HEK293 (cell line): Measurements from ENCODE around the gene AGRN.

Experiments used
- CTCF ChIA-PET: fragments of 350-600 bp; formaldehyde crosslinking; extraction: SDS; loops from one replicate; lab custom pipeline; 2021; ENCODE audit warnings: antibody characterized with exemption; lab: Yijun Ruan, JAX
- POLR2A ChIA-PET: fragments of 300-600 bp; formaldehyde crosslinking; extraction: SDS; loops from one replicate; lab custom pipeline; 2020; ENCODE audit warnings: antibody characterized with exemption, inconsistent platforms; lab: Yijun Ruan, JAX
- H3K27ac ChIP-seq: fragments of 200-500 bp; sonication (Bioruptor generic); 2 replicates; pipeline ENCODE4 v1.5.1; 2014; ENCODE audit warnings: low read depth, low read length, control low read depth, inconsistent platforms; ENCODE audit errors: extremely low read depth
- H3K36me3 ChIP-seq, 2 experiments: fragments of 200-500 bp in 1 of 2; sonication (Bioruptor generic) in 1 of 2; 1 replicate in 1 of 2; 2 replicates in 1 of 2; pipeline ENCODE4 v1.5.1; 2014 to 2017; ENCODE audit warnings: inconsistent platforms in 2 of 2, low read length in 2 of 2; ENCODE audit not compliant: control insufficient read depth in 2 of 2, insufficient read depth in 1 of 2
- H3K4me1 ChIP-seq: fragments of 200-500 bp; sonication (Bioruptor generic); 2 replicates; pipeline ENCODE4 v1.5.1; 2014; ENCODE audit warnings: mild to moderate bottlenecking, low read length, inconsistent platforms; ENCODE audit not compliant: control insufficient read depth, insufficient read depth
- H3K4me3 ChIP-seq: 2 replicates; pipeline ENCODE4 v1.5.1; 2011; ENCODE audit warnings: low read depth, mild to moderate bottlenecking, control low read depth, low read length, moderate library complexity
- H3K9me3 ChIP-seq: fragments of 200-500 bp; sonication (Bioruptor generic); 2 replicates; pipeline ENCODE4 v1.5.1; 2014; ENCODE audit warnings: low read depth, low read length, inconsistent platforms; ENCODE audit not compliant: control insufficient read depth, insufficient read depth
- KLF1 ChIP-seq: fragments of 450-650 bp; formaldehyde crosslinking; IDR thresholded peaks from 2 replicates; pipeline ENCODE4 v1.5.1; 2016; ENCODE audit warnings: missing biosample characterization, missing genetic modification characterization
- KLF16 ChIP-seq: fragments of 450-650 bp; formaldehyde crosslinking; IDR thresholded peaks from 2 replicates; pipeline ENCODE4 v1.5.1; 2017; ENCODE audit warnings: missing biosample characterization, missing genetic modification characterization
- PRDM10 ChIP-seq: fragments of 450-650 bp; formaldehyde crosslinking; IDR thresholded peaks from 2 replicates; pipeline ENCODE4 v1.5.1; 2016; ENCODE audit warnings: missing biosample characterization, missing genetic modification characterization
- SP2 ChIP-seq: fragments of 450-650 bp; formaldehyde crosslinking; IDR thresholded peaks from 2 replicates; pipeline ENCODE4 v1.5.1; 2016; ENCODE audit warnings: missing biosample characterization, missing genetic modification characterization
- YY2 ChIP-seq: fragments of 450-650 bp; formaldehyde crosslinking; IDR thresholded peaks from 2 replicates; pipeline ENCODE4 v1.5.1; 2016; ENCODE audit warnings: missing biosample characterization, missing genetic modification characterization
- ZBTB1 ChIP-seq: fragments of 450-650 bp; formaldehyde crosslinking; IDR thresholded peaks from 2 replicates; pipeline ENCODE4 v1.5.1; 2016; ENCODE audit warnings: missing biosample characterization, missing genetic modification characterization
- ZBTB7A ChIP-seq: fragments of 450-650 bp; formaldehyde crosslinking; IDR thresholded peaks from 2 replicates; pipeline ENCODE4 v1.5.1; 2016; ENCODE audit warnings: low read depth, missing biosample characterization, missing genetic modification characterization
- ZFHX2 ChIP-seq: fragments of 450-650 bp; formaldehyde crosslinking; conservative IDR thresholded peaks from 2 replicates; pipeline ENCODE4 v1.5.1; 2016; ENCODE audit warnings: missing biosample characterization, missing genetic modification characterization
- ZIC2 ChIP-seq: fragments of 450-650 bp; formaldehyde crosslinking; IDR thresholded peaks from 2 replicates; pipeline ENCODE4 v1.5.1; 2016; ENCODE audit warnings: missing biosample characterization, missing genetic modification characterization
- ZNF146 ChIP-seq: fragments of 450-650 bp; formaldehyde crosslinking; IDR thresholded peaks from 2 replicates; pipeline ENCODE4 v1.5.1; 2016; ENCODE audit warnings: missing biosample characterization, missing genetic modification characterization
- ZNF221 ChIP-seq: fragments of 450-650 bp; formaldehyde crosslinking; IDR thresholded peaks from 2 replicates; pipeline ENCODE4 v1.5.1; 2017; ENCODE audit warnings: missing biosample characterization, missing genetic modification characterization, borderline replicate concordance
- ZNF26 ChIP-seq: fragments of 450-650 bp; formaldehyde crosslinking; IDR thresholded peaks from 2 replicates; pipeline ENCODE4 v1.5.1; 2016; ENCODE audit warnings: missing biosample characterization, missing genetic modification characterization
- ZNF266 ChIP-seq: fragments of 450-650 bp; formaldehyde crosslinking; IDR thresholded peaks from 2 replicates; pipeline ENCODE4 v1.5.1; 2016; ENCODE audit warnings: missing biosample characterization, missing genetic modification characterization, low read depth
- ZNF324 ChIP-seq: fragments of 450-650 bp; formaldehyde crosslinking; IDR thresholded peaks from 2 replicates; pipeline ENCODE4 v1.5.1; 2016; ENCODE audit warnings: missing biosample characterization, missing genetic modification characterization
- ZNF555 ChIP-seq: fragments of 450-650 bp; formaldehyde crosslinking; conservative IDR thresholded peaks from 2 replicates; pipeline ENCODE4 v1.5.1; 2017; ENCODE audit warnings: missing biosample characterization, mild to moderate bottlenecking, missing genetic modification characterization, inconsistent platforms
- ZNF600 ChIP-seq: fragments of 450-650 bp; formaldehyde crosslinking; IDR thresholded peaks from 2 replicates; pipeline ENCODE4 v1.5.1; 2016; ENCODE audit warnings: missing biosample characterization, missing genetic modification characterization
- ZNF670 ChIP-seq: fragments of 450-650 bp; formaldehyde crosslinking; IDR thresholded peaks from 2 replicates; pipeline ENCODE4 v1.5.1; 2016; ENCODE audit warnings: missing biosample characterization, missing genetic modification characterization, low read depth
- ZNF76 ChIP-seq: fragments of 450-650 bp; formaldehyde crosslinking; IDR thresholded peaks from 2 replicates; pipeline ENCODE4; 2016; ENCODE audit warnings: low read depth, missing biosample characterization, missing genetic modification characterization, borderline replicate concordance
- ZNF768 ChIP-seq: fragments of 450-650 bp; formaldehyde crosslinking; IDR thresholded peaks from 2 replicates; pipeline ENCODE4 v1.5.1; 2018; ENCODE audit warnings: missing biosample characterization, mild to moderate bottlenecking, missing genetic modification characterization
- ZSCAN4 ChIP-seq: fragments of 450-650 bp; formaldehyde crosslinking; IDR thresholded peaks from 2 replicates; pipeline ENCODE4 v1.5.1; 2017; ENCODE audit warnings: missing biosample characterization, missing genetic modification characterization
- TF ChIP-seq, protein P1 (sequence below): fragments of 450-650 bp; formaldehyde crosslinking; IDR thresholded peaks from 2 replicates; pipeline ENCODE4 v1.5.1; 2016; ENCODE audit warnings: missing biosample characterization, missing genetic modification characterization
- TF ChIP-seq, protein P2 (sequence below): fragments of 450-650 bp; formaldehyde crosslinking; IDR thresholded peaks from 2 replicates; pipeline ENCODE4 v1.5.1; 2016; ENCODE audit warnings: missing biosample characterization, missing genetic modification characterization

Gene AGRN

DNA sequence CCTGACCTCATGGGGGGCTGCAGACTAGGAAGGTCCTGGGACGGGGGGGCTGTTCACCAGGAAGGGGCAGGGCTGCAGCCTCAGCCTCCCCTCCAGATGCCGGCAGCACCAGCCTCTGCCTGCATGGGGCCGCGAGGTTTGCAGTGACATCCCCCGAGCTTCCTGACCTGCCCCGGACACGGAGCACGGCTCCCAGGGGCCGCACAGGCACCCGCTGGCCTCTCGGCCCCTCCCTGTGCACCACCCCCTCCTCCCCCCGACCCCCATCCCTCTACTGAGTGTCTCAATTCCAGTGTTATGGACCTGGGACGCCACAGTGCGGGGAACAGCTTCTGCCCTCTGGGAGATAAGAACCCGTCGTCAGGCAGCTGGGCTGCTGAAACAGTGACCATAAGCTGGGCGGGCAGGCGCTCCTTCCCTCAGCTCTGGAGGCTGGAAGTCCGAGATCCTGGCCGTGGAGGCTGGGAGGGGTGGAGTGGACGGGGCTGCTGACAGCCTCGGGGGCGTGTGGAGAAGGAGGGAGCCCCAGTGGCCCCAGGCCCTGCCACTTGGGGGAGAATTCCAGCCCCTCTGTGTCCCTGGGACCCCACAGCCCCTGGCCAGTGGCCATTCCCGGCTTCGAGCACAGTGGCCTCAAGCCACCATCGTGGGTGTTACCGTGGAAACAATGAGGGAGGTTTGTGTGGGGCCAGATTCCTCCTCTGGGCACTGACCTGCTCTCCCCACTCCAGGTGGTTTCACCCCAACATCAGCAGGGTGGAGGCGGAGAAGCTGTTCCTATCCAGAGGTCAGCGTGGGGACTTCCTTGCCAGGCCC, 42.6 kb downstream of the AGRN start:
- ChIA-PET POLR2A (interaction anchor here (0.5 to 1.2 kb wide), 2 partner anchors 17 to 96 kb away, joined by 3 read pairs; no protein-coding TSS in a partner anchor), CTCF (interaction anchor here (0.5 to 3.3 kb wide), 13 partner anchors 12 to 188 kb away, joined by 3 to 53 read pairs (median 7); no protein-coding TSS in a partner anchor)
- Histone ChIP-seq H3K4me3 (no peak overlapping the region), H3K27ac (no peak overlapping the region), H3K9me3 (no peaks in the 10 kb centered on the region), H3K4me1 (0 out of 2 replicates have a peak, but pooled peaks cover 5% of the 10 kb centered on the region), H3K36me3 (no peaks in the 10 kb centered on the region)
- TF ChIP-seq ZFHX2 (tag by site-specific recombination) (peak; percentile 42), KLF1 (tag by site-specific recombination) (0 out of 2 replicates have a peak, but pooled peaks have one; percentile 0), ZNF600 (tag by site-specific recombination) (0 out of 2 replicates have a peak, but pooled peaks have one; percentile 20), ZNF768 (tag by site-specific recombination) (no peak), SP2 (tag by site-specific recombination) (0 out of 2 replicates have a peak, but pooled peaks have one; percentile 2), YY2 (tag by site-specific recombination) (no peak), PRDM10 (tag by site-specific recombination) (0 out of 2 replicates have a peak, but pooled peaks have one; percentile 5), ZNF221 (tag by site-specific recombination) (no peak)

DNA sequence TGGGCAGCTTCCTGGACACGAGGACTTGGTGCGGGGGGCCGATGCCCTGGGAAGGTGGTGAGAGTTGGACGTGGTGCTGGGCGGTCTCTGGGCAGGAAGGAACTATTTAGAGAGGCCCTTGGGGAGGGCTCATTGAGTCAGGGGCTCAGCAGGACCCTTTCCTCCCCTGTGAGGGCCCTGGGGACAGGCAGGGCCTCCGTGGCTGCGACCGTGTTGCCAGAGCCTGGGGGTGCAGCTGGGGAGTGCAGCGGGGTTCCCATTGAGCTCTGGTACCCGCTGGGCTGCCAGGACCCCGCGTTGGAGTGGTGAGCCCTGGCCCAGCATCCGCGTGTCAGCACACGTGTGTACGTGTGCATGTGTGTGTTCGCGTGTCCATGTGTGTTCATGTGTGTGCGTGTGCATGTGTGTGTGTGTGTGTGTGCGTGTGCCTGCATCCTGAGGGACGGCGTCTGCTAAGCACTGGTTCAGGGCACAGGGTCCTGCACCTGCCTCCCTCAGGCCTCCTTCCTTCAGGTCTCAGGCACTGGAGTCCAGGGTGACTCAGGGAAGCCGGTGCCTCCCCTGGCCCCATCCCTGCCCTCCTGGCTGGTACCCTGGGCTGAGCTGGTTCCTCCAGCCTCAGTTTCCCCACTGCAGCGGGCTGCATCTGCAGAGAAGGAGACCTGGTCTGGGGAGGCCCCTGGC, 43.5 kb downstream of the AGRN start:
- H3K4me3 ChIP-seq, result no peak overlapping the region
- no peaks in the 10 kb centered on the region for H3K9me3 ChIP-seq
- H3K36me3 ChIP-seq, result no peaks in the 10 kb centered on the region
- ChIA-PET CTCF (interaction anchor here (0.5 to 3.3 kb wide), 28 partner anchors 10 to 215 kb away, joined by 3 to 53 read pairs (median 4); partner anchors contain the start of gene PLEKHN1), POLR2A (interaction anchor here (0.5 to 1.1 kb wide), 3 partner anchors 16 to 97 kb away, joined by 3 to 7 read pairs (median 3); partner anchors contain the start of gene HES4)
- no peak for TF ChIP-seq ZNF324 (tag by site-specific recombination)
- TF ChIP-seq ZBTB1 (tag by site-specific recombination), result no peak
- TF ChIP-seq, protein P1, sequence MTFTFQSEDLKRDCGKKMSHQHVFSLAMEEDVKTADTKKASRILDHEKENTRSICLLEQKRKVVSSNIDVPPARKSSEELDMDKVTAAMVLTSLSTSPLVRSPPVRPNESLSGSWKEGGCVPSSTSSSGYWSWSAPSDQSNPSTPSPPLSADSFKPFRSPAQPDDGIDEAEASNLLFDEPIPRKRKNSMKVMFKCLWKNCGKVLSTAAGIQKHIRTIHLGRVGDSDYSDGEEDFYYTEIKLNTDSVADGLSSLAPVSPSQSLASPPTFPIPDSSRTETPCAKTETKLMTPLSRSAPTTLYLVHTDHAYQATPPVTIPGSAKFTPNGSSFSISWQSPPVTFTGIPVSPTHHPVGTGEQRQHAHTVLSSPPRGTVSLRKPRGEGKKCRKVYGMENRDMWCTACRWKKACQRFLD, result no peak
- TF ChIP-seq ZBTB7A (tag by site-specific recombination), result 0 out of 2 replicates have a peak, but pooled peaks have one; percentile 17
- TF ChIP-seq ZNF555 (tag by site-specific recombination), result no peak
- TF ChIP-seq ZNF266 (tag by site-specific recombination), result no peak
- TF ChIP-seq KLF16, result no peak
- no peak for TF ChIP-seq ZNF26 (tag by site-specific recombination)
- TF ChIP-seq ZSCAN4 (tag by site-specific recombination), result peak; percentile 50
- TF ChIP-seq, protein P2, sequence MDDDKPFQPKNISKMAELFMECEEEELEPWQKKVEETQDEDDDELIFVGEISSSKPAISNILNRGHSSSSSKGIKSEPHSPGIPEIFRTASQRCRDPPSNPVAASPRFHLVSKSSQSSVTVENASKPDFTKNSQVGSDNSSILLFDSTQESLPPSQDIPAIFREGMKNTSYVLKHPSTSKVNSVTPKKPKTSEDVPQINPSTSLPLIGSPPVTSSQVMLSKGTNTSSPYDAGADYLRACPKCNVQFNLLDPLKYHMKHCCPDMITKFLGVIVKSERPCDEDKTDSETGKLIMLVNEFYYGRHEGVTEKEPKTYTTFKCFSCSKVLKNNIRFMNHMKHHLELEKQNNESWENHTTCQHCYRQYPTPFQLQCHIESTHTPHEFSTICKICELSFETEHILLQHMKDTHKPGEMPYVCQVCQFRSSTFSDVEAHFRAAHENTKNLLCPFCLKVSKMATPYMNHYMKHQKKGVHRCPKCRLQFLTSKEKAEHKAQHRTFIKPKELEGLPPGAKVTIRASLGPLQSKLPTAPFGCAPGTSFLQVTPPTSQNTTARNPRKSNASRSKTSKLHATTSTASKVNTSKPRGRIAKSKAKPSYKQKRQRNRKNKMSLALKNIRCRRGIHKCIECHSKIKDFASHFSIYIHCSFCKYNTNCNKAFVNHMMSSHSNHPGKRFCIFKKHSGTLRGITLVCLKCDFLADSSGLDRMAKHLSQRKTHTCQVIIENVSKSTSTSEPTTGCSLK, result no peak
- TF ChIP-seq ZIC2, result peak; percentile 54
- TF ChIP-seq ZNF670 (tag by site-specific recombination), result no peak
- TF ChIP-seq ZNF146 (tag by site-specific recombination), result peak; percentile 18; the same call in 1 of the 2 replicates
- no peak for TF ChIP-seq ZNF76 (tag by site-specific recombination)
- no peak overlapping the region for H3K27ac ChIP-seq
- 0 out of 2 replicates have a peak, but pooled peaks cover 5% of the 10 kb centered on the region for H3K4me1 ChIP-seq
